Panc1 (cell line): ENCODE data around the gene PTTG2. TPM values are rescaled to one million over a fixed set of nuclear protein-coding genes. Genes with fewer than 3 reads are reported as not detected.

Source experiments
- ATAC-seq: fragments of 200-7000 bp; cut with Tn5 transposase; 2 replicates; pipeline ENCODE4 v1.9.1; 2020; ENCODE audit warnings: mild to moderate bottlenecking, moderate library complexity
- BruUV-seq: library from RNA; stranded (reverse); fragments of 400-500 nt; replicated peaks from 2 replicates; lab custom pipeline; 2021; lab: Mats Ljungman, UMichigan
- CTCF ChIA-PET: fragments of 300-600 bp; sonication (Branson Sonifier 250); formaldehyde crosslinking; loops from one replicate; lab custom pipeline; 2022; ENCODE audit warnings: antibody characterized with exemption; lab: Charles Lee
- POLR2A ChIA-PET: fragments of 300-600 bp; sonication (Branson Sonifier 250); formaldehyde crosslinking; loops from one replicate; lab custom pipeline; 2022; ENCODE audit warnings: antibody characterized with exemption; lab: Charles Lee
- DNase-seq: peaks from one replicate; pipeline ENCODE4 v3.0.0-alpha.2; 2010; ENCODE audit warnings: low read depth, low spot score
- H3K27ac ChIP-seq: 2 replicates; pipeline ENCODE4 v1.5.1; 2011; ENCODE audit warnings: mild to moderate bottlenecking, low read length, inconsistent platforms
- H3K27me3 ChIP-seq: fragments of 200-500 bp; sonication (Bioruptor generic); 2 replicates; pipeline ENCODE4 v1.6.0; 2014; ENCODE audit warnings: low read length, inconsistent platforms; ENCODE audit not compliant: control insufficient read depth, insufficient read depth
- H3K36me3 ChIP-seq: fragments of 200-500 bp; sonication (Bioruptor generic); 2 replicates; pipeline ENCODE4 v1.5.1; 2014; ENCODE audit warnings: inconsistent platforms, mild to moderate bottlenecking, low read length, moderate library complexity; ENCODE audit not compliant: control insufficient read depth, insufficient read depth
- H3K4me1 ChIP-seq: 2 replicates; pipeline ENCODE4 v1.5.1; 2011; ENCODE audit warnings: inconsistent platforms, mild to moderate bottlenecking, low read length, moderate library complexity; ENCODE audit not compliant: control insufficient read depth, insufficient read depth
- H3K4me3 ChIP-seq, 2 experiments: 2 replicates each; pipeline ENCODE4 v1.5.1; 2011 to 2012; ENCODE audit warnings: low read depth in 2 of 2, low read length in 2 of 2, mild to moderate bottlenecking in 2 of 2, inconsistent platforms in 1 of 2, moderate library complexity in 1 of 2
- H3K9me3 ChIP-seq: fragments of 200-500 bp; sonication (Bioruptor generic); 2 replicates; pipeline ENCODE4 v1.5.1; 2014; ENCODE audit warnings: low read depth, mild to moderate bottlenecking, inconsistent platforms, low read length, moderate library complexity; ENCODE audit not compliant: control insufficient read depth, insufficient read depth
- POLR2AphosphoS5 ChIP-seq: IDR thresholded peaks from 2 replicates; pipeline ENCODE4 v1.6.1; 2012; ENCODE audit warnings: mild to moderate bottlenecking, low read depth, low read length, moderate library complexity
- REST ChIP-seq, 2 experiments: IDR thresholded peaks; 2 replicates each; pipeline ENCODE4 v1.6.1; 2011 to 2012; ENCODE audit warnings: low read depth in 2 of 2, control low read depth in 1 of 2, low read length in 1 of 2, mild to moderate bottlenecking in 1 of 2, moderate library complexity in 1 of 2; ENCODE audit not compliant: insufficient read depth in 1 of 2
- SIN3A ChIP-seq: IDR thresholded peaks from 2 replicates; pipeline ENCODE4 v1.6.1; 2012; ENCODE audit warnings: low read depth, mild to moderate bottlenecking, low read length, moderate library complexity, borderline replicate concordance; ENCODE audit not compliant: insufficient read depth
- TCF7L2 ChIP-seq: IDR thresholded peaks from 2 replicates; pipeline ENCODE4 v1.6.1; 2011; ENCODE audit warnings: mild to moderate bottlenecking, low read depth, low read length, inconsistent platforms
- in situ Hi-C: cut with HindIII; loops from 2 replicates; pipeline ENCODE4 v1.10.0; 2016; ENCODE audit warnings: low sequenced_read_pairs, low pct_unique_long_range_greater_than_20kb
- intact Hi-C: fragments of 100-400 bp; cut with micrococcal nuclease; formaldehyde crosslinking; loops from one replicate; pipeline ENCODE4 v1.10.0; 2022; ENCODE audit not compliant: unreplicated experiment
- total RNA-seq: library from RNA; stranded (reverse); gene quantifications from one replicate; pipeline ENCODE4 v1.2.1, GENCODE V29; 2021; ENCODE audit not compliant: unreplicated experiment
- TF ChIP-seq, protein P1 (sequence below): fragments of 450-650 bp; IDR thresholded peaks from 2 replicates; pipeline ENCODE4 v1.5.1; 2017; ENCODE audit warnings: mild to moderate bottlenecking

The PTTG2 gene
- total RNA-seq, 1 experiment from 2014 or later, result not detected

- intact Hi-C loops, result no loop called here
- H3K27me3 ChIP-seq, result no peaks in the 10 kb centered on the region
- POLR2A ChIA-PET, result no interaction called here
- CTCF ChIA-PET, result no interaction called here
- no peaks in the 10 kb centered on the region for H3K9me3 ChIP-seq
- H3K4me1 ChIP-seq, result no peaks in the 10 kb centered on the region
- H3K4me3 ChIP-seq, result no peak overlapping the region
- in situ Hi-C loops, result no loop called here
- DNase-seq, result no peak
- no peak for TF ChIP-seq SIN3A
- ATAC-seq, result no peak
- BruUV-seq, result no TSS peak
- H3K27ac ChIP-seq, result no peak overlapping the region
- no peaks in the 10 kb centered on the region for H3K36me3 ChIP-seq
Observed at GRCh38 chr4:38002451-38003071, 42.4 kb downstream of the PTTG2 start.

- no peaks in the 10 kb centered on the region for H3K9me3 ChIP-seq
- TF ChIP-seq, protein P1, sequence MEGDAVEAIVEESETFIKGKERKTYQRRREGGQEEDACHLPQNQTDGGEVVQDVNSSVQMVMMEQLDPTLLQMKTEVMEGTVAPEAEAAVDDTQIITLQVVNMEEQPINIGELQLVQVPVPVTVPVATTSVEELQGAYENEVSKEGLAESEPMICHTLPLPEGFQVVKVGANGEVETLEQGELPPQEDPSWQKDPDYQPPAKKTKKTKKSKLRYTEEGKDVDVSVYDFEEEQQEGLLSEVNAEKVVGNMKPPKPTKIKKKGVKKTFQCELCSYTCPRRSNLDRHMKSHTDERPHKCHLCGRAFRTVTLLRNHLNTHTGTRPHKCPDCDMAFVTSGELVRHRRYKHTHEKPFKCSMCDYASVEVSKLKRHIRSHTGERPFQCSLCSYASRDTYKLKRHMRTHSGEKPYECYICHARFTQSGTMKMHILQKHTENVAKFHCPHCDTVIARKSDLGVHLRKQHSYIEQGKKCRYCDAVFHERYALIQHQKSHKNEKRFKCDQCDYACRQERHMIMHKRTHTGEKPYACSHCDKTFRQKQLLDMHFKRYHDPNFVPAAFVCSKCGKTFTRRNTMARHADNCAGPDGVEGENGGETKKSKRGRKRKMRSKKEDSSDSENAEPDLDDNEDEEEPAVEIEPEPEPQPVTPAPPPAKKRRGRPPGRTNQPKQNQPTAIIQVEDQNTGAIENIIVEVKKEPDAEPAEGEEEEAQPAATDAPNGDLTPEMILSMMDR, result no peak
- TF ChIP-seq SIN3A (no peak), POLR2AphosphoS5 (no peak), TCF7L2 (no peak), REST (IDR thresholded peaks at IDR 0.05; ENCODE audit: insufficient read depth in 1 of 2, low read depth in 2 of 2, low read length in 1 of 2) (no peak)
- no peaks in the 10 kb centered on the region for H3K36me3 ChIP-seq
- H3K4me3 ChIP-seq, result no peak overlapping the region
- no peaks in the 10 kb centered on the region for H3K27me3 ChIP-seq
- no peak for ATAC-seq
- BruUV-seq, result no TSS peak
- DNase-seq, result no peak
- POLR2A ChIA-PET, result no interaction called here
- H3K27ac ChIP-seq, result no peak overlapping the region
- in situ Hi-C loops, result no loop called here
- CTCF ChIA-PET, result interaction anchor here (1.2 kb wide), 1 partner anchor 327 kb away, joined by 3 read pairs; no protein-coding TSS in a partner anchor
- no peaks in the 10 kb centered on the region for H3K4me1 ChIP-seq
- intact Hi-C loops, result no loop called here
Observed at GRCh38 chr4:38003102-38003501, 42.9 kb downstream of the PTTG2 start.

- no peak for TF ChIP-seq TCF7L2
- H3K4me3 ChIP-seq, result no peak overlapping the region
- H3K36me3 ChIP-seq, result no peaks in the 10 kb centered on the region
- no TSS peak for BruUV-seq
- DNase-seq (no peak), ATAC-seq (no peak)
- ChIA-PET CTCF (interaction anchor here (1.2 kb wide), 1 partner anchor 327 kb away, joined by 3 read pairs; no protein-coding TSS in a partner anchor), POLR2A (no interaction called here)
- no peaks in the 10 kb centered on the region for H3K27me3 ChIP-seq
- no peaks in the 10 kb centered on the region for H3K4me1 ChIP-seq
- H3K9me3 ChIP-seq, result no peaks in the 10 kb centered on the region
- intact Hi-C loops (no loop called here), in situ Hi-C loops (no loop called here)
- H3K27ac ChIP-seq, result no peak overlapping the region
Observed at GRCh38 chr4:38003628-38004027, 43.4 kb downstream of the PTTG2 start.
